ENCODE data around the gene NLK.

GRCh38 chr17:28056276-28056620 lies 13.8 kb downstream of the NLK start:
- no peak for TF ChIP-seq EP300 (IDR thresholded peaks at IDR 0.05)
- no peak for TF ChIP-seq POLR2A (IDR thresholded peaks at IDR 0.05)

Measured in tibial nerve (tissue), 3 donors.